G401 (cell line): ENCODE data around the gene SYNDIG1. TPM values are rescaled to one million over a fixed set of nuclear protein-coding genes. Genes with fewer than 3 reads are reported as not detected.

Source experiments
- DNase-seq: peaks from one replicate; pipeline ENCODE4 v3.0.0-alpha.2; 2015; ENCODE audit warnings: low spot score
- in situ Hi-C: cut with HindIII; loops from 2 replicates; pipeline ENCODE4 v1.10.0; 2016; ENCODE audit warnings: low sequenced_read_pairs, mixed read lengths
- total RNA-seq: library from RNA; depleted of rRNA; stranded (reverse); fragments of >200 nt; shearing (Covaris generic); gene quantifications from 2 replicates; pipeline ENCODE4 v1.2.3, GENCODE V29; 2014

SYNDIG1 gene
- total RNA-seq, 1 experiment from 2014 or later, result not detected

DNA sequence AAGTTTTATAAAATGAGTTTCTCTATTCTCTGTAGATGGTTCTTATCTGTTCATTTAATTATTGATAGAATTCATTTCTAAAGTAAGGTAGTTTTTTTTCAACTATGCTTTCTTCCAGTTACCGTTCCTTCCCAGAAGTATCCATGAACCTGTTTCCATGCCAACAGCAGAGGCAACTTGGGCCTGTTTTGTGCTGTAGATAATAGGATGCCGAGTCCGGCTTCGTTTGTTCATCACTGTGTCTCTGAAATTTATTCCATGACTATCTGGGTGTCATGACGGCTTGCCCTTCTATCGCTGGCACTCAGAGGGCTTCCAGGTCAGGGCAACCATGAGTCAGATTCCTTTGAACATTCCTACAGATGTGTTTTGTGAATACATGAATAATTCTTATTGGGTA is 190.4 kb downstream of the SYNDIG1 start:
- in situ Hi-C loops, result no loop called here
- no peak for DNase-seq

DNA sequence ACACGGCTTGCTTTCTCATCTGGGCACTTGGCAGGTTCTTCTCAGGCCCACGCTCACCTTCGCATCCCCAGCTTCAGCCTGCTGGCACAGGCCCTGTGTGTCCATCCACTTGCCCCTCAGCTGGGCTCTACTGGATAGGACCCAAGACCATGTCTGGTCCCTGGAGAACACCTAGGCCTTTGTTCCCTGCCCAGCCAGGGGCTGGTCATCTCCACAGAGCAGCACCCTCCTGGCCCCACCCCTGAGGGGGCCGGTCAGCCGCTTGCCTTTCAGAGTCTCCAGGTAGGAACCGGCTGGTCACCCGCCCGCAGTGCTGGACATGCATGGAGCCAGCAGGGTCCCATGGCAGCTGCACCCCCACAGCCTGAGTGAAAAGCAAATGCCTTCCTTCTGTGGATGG is 191.2 kb downstream of the SYNDIG1 start:
- in situ Hi-C loops, result no loop called here
- no peak for DNase-seq

DNA sequence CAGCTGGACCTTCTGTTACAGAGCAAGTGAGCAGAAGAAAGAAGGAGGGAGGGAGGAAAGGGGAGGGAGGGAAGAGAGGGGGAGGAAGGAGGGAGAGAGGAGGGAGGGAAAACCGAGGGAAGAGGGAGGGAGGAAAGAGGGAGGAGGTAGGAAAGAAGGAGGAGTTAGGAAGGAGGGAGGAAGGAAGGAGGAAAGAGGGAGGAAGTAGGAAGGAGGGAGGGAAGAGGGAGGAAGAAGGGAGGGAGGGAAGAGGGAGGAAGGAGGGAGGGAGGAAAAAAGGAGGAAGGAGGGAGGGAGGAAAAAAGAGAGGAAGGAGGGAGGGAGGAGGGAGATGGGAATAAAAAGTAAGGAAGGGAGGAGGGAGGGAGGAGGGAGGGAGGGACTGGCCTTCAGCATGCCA is 191.8 kb downstream of the SYNDIG1 start:
- DNase-seq, result no peak
- in situ Hi-C loops, result no loop called here

DNA sequence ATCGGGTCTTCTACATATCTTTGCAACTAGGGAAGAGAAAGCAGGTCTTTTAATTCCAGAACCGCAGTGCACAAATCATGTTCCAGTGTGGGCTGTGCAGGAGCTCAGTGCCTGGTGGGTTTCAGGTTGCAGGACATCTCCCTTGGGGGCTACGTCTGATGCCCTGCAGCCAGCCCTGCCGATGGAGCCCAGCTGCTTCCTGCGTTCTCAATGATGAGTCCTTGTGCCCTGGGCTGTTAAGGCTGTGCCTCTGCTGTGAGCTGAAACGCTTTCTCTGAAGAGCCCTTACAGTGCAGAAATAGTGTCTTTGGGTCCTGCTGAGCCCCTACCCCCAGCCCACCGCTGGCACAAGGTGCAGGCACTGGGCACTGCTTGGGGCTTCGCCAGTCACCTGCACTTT is 192.9 kb downstream of the SYNDIG1 start:
- in situ Hi-C loops, result no loop called here
- no peak for DNase-seq

DNA sequence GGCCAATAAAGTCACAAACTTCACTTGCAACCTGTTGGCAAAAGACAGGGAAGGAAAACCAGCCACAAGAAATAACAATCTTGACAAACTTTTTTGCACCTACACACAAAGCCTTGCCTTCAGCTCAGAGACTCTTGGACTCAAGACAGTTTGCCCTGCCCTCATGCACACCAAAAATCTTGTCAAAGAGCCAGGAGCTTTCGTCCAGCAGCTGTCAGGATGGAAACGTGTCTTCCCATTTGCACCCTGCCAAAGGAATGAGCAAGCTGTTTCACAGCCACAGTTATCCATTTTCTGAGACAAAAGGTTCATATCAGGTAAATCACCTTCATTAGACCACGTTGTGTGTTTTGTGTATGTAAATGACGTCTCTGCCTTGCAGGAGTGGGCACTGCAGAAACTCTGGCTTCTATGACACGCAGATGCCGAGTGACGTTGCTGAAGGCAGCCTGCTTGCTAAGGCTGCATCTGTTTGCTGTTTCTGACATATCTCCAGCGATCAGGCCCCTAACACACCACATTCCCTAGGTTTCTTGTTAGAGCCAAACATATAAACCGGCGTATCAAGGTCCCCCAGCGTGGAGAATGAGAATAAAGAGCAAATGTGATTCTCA is 193.4 kb downstream of the SYNDIG1 start:
- in situ Hi-C loops, result no loop called here
- DNase-seq, result peak; percentile 66

DNA sequence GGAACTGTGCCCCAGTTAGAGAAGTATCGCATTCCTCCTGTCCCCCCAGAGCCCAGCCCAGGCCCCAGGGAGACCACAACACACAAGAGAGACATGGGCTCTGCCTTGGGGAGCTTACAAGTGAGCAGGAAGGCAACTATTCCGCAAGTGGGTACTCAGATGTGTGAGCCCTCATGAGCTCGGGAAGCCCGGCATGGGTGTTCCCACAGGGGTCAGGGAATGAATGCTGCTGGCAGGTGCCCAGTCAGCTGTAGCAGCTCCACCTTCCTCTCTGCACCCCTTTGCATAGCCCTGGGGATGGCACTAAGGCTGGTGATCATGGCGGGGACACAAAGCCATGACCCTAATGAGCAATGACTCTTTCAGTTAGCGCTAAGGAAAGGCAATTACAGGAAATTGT is 194.1 kb downstream of the SYNDIG1 start:
- in situ Hi-C loops, result no loop called here
- DNase-seq, result no peak

DNA sequence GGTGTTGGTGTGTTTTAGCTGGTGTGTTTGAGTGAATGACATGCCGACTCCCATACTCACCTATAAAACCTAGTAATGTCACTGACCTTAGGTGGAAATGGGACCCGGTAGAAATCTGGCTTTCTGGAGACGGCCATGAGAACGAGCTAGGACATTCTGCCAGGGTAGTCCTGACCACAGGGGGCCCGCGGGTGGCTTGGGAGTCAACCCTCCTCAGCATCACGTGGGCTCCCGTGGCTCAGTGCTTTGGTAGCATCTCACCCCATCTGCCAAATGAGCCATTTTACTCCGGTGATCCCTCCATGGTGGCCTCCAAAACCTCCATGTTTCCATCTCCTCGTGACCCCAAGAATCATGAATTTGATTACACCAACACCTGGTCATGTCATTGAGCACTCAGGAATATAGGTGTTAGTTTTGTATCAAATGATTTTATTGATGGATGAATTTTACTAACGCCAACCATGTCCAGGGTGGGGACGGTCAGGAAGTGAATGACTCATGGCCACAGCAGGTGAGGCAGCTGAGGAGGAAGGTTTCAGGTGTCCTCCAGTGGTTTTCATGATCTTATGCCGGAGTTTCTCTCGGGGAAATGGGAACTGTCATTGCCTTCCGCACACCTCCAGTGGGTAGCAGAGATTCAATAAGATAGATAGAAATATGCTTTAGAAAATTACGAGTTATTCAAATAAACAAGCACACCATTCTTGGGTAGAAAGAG is 195.0 kb downstream of the SYNDIG1 start:
- in situ Hi-C loops, result no loop called here

DNA sequence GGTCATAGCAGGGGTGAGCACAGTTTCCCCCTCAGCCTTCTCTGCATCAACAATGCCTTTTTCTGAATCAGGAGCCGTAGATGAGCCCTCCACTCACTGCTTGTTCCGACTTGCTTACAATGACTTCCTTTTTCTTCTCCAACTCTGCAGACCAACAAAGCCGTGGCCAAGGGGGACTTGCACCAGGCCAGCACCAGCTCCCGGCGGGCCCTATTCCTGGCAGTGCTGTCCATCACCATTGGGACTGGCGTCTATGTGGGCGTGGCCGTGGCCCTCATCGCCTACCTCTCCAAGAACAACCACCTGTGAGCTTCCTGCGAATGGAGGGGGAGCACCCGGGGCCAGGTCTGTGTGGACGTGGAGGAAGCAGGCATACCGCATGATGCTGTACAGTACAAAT is 195.8 kb downstream of the SYNDIG1 start:
- in situ Hi-C loops, result no loop called here
- no peak for DNase-seq

More for the DNA sequence above, 195.0 kb downstream of the SYNDIG1 start:
- DNase-seq, result no peak

DNA sequence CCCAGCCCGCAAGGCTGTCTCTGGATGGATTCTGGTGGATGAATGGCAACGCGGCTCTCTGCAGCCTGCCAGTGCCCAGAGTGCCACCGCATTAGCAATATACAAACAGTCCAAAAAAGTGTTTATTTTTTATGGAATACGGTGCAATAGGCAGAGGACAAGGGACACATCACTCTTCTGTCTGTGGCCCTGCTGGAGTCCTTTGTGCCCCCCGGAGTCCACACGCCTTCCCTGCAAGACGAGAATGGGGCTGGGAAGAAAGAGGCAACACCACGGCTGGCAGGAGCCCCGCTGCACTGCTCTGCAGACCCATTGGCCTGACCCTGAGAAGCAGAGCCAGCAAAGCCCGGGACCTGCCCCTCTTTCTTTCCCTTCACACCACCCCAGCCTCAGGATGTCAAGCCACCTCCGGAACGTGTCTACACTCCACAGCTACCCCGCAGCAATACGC is 196.3 kb downstream of the SYNDIG1 start:
- DNase-seq, result no peak
- in situ Hi-C loops, result no loop called here

DNA sequence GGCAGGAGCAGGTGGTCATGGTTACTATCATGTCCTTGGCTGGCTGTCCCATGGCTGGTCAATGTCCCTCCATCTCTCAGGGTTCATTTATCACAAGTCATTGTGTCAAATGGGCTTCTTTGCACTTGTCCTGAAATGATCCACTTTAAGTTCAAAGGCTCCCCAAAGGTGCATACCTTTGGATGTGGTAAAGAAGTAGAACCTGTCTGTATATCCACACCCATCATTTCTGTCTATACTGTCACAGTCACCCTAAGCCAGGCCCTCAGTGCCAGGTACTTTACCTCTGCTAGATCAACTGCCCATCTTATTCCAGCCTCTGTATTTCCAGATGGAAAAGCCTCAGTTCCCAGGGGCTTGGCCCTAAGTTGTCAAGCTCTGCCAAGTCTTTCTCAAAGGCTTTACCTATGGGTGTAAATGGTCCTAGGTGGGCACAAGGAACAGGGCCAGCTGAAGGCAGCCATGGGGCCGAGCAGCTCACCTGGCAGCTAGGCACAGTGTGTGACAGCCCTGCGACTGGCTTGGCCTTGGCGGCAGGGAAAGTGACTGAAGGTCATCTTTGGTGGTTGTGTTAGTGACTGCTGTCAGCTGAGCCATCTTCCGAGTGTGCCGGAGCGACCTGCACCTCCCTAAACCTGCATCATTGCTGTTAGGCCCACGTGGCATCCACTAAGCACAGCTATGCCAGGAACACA is 198.4 kb downstream of the SYNDIG1 start:
- in situ Hi-C loops, result no loop called here
- DNase-seq, result no peak

DNA sequence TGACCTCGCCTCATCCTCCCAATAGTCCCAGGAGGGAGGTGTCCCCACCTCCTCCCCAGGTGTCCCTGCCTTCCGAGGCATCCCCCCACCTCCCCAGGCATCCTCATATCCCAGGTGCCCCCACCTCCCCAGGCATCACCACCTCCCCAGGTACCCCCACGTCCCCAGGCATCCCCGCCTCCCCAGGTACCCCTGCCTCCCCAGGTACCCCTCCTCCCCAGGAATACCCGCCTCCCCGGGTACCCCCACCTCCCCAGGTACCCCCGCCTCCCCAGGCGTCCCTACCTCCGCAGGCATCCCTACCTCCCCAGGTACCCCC is 198.9 kb downstream of the SYNDIG1 start:
- in situ Hi-C loops, result no loop called here
- no peak for DNase-seq

DNA sequence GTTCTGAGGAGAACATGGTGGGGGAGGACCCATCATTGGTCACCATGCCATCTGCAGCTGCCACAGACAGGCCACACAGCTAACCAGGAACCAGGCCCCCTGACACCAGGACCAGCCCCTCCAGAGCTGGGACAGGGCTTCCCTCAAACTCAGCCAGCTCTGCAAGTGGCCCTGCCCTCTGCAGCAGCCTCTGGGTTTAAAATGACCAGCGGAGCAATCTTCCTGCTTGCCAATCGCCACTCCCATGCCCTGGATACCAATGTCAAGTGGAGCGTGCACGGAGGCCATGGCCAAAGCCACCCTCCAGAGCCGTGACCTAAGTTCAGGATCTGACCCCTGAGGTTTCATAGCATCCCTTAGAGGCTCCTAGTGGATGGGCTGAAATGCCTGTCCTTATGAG is 199.4 kb downstream of the SYNDIG1 start:
- DNase-seq, result no peak

DNA sequence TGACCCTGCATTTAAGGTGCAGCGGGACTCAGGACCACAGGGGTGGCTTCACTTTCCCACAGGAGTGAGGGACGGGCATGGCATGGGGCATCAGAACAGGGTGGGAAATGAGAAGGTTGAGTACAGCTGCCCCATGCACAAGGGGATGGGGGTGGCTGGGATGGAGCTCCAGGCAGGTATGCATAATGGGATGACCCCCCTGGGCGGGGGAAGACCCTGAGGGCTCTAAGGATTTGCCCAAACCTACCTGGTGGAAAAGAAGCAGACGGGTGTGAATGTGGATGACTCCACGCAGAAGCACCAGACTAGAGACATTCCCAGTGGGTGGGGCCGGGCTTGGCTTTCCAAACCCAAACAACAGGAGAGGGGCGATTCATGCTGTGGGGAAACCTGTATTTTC is 200.3 kb downstream of the SYNDIG1 start:
- no peak for DNase-seq
- in situ Hi-C loops, result no loop called here

More for the DNA sequence above, 199.4 kb downstream of the SYNDIG1 start:
- in situ Hi-C loops, result no loop called here

DNA sequence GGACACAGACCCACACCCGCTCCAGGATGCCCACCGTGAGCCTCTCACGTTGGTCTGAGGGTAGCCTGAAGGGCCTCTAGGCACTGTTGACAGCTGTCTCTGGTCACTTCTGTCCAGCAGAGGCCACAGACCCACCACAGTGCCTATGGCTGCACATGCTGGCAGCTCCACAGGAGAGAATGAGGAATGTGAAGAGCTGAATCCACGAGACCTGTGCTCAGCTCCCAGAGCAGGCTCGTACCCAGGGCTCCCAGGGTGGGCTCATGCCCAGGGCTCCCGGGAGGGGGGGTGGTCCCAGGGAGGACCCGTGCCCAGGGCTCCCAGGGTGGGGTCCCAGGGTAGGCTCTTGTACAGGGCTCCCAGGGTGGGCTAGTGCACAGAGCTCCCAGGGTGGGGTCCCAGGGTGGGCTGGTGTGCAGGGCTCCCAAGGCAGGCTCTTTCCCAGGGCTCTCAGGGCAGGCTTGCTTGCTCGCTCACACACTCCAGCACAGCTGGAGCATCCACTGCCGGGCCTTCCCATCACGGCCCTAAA is 201.0 kb downstream of the SYNDIG1 start:
- no peak for DNase-seq
- in situ Hi-C loops, result no loop called here

DNA sequence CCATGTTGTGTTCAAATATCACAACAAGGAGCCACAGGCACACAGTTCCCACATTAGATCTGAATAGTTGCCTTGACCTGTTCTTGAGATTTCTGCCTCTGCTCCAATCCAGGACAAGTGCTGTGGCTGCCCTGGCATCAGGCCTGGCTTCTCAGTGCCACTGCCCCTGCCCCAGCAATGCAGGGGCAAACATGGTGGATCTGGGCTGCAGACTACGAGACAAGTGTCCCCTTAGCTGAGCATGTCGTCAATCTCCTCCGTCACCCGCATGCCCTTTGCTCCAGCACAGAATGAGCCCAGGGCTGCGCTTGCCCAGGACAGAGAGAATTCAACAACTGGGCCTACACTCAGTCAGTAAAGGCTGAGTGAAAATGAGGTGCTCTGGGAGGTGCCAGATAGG is 201.6 kb downstream of the SYNDIG1 start:
- in situ Hi-C loops, result no loop called here
- DNase-seq, result no peak

DNA sequence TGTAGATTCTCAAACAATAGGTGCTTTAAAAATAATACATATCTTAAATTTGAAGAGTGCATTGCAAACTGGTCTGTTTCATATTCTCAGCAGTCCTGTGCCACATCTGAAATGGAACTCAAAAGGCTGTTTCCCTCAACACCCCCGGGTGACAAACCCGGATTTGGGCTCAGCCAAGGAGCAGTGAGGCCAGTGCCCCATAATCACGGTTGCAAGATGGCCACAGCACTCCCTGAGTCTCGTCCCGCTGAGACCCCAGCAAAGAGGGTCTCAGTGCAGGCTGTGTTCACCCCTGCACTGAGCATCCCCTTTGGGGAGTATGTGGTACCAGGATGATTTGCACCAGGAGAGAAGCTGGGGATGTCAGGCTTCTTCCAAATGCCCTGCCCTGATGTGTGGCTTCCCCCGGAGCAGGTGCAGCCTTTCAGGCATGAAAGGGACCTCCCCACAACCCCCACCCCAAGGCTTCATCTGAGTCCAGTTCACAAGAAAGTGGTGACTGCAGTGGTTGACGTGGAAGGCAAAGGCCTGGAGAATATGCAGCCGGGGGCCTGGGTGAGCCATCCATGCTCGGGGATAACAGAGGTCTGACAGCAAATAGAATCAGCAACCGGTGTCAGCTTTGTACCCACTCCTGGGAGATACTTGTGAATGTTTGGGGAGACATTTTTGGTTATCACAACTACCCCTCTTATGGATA is 202.9 kb downstream of the SYNDIG1 start:
- in situ Hi-C loops, result no loop called here

DNA sequence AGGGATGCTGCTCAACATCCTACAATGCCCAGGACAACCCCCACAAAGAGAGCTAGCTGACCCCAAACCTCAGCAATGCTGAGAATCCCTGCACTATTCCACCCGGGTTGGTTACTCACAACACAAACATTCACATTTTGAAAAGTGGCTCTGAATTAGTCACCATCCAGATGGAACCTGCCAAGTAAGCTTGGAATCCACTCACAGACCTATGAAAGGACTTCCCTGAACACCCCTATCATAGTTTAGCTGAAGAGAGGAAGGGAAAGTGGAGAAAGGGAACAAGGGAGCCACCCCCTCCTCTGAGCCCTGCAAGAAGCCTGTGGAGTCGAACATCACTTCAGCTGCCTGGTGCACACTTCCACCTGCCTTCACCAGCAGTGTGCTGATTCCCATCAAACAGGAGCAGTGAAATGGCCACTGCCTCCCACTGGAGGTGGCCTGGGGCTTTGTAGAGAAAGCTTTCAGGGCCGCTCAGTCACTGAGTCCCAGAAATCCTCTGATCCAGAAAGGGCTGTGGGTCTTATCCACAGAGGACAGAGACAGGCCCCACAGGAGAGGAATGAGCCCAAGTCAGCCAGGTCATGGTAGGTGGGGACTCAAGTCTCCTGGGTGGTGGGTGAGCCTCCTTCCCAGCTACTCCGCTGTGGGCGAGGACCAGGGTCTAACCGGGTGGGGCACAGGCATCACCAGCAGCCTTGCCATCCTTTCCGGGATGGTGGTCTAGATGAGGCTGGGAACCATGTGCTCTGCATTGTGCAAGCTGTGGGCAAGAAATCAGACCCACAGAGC is 203.7 kb downstream of the SYNDIG1 start:
- DNase-seq, result no peak
- in situ Hi-C loops, result no loop called here

More for the DNA sequence above, 202.9 kb downstream of the SYNDIG1 start:
- no peak for DNase-seq

DNA sequence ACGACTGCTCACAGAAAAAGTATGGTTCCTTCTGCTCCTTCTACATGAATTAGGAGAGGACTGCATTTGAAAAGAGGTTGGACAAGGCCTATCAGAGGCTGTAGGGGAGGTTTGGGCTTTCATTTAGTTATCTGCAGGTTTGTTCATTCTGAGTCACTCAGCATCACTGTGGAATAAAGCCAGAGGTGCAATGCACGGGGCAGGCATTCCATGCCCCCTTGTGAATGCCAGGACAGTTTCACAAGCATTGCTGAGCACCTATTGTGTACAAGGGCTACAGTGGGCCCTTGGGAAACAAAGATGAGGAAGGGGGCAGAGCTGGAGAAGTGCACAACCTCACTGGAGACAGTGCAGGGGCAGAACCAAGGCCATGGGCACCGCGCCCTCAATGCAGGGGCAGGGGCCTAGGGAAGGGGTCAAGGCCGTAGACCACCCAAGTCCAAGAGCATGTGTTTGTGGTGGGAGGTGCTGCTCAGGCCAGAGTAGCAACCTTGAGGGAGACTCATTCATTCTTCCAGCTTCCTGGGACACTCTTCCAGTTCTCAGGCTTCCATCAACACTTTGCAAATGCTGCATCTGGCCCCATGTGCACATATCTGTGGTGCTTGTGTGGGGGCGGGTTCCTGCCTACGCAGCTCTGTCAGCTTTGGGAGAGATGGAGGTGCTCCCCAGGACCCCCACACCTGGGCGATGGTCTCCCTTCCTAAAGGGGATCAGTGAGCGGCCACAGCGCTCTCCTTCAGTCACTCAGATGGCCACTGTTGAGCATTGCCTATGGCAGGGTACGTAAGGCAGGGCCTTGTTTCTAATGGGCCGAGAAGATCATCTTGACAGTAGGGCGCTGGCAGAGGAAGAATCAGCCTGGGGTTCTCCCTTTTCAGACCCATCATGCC is 204.5 kb downstream of the SYNDIG1 start:
- DNase-seq, result no peak

More for the DNA sequence above, 204.5 kb downstream of the SYNDIG1 start:
- in situ Hi-C loops, result no loop called here
